Suprapubic skin (tissue), 3 donors: ENCODE measurements around the gene CLCNKB.

Source experiments
- CTCF ChIP-seq, 2 donors: fragments of 200-600 bp in 1 of 2; fragments of 450-650 bp in 1 of 2; sonication (generic) in 1 of 2; IDR thresholded peaks; one replicate each; pipeline ENCODE4 v1.5.1; 2016 to 2019; ENCODE audit warnings: antibody characterized with exemption in 2 of 2, mild to moderate bottlenecking in 1 of 2, moderate library complexity in 1 of 2
- POLR2AphosphoS5 ChIP-seq, 3 donors: sonication (generic); formaldehyde crosslinking; IDR thresholded peaks; one replicate each; pipeline ENCODE4 v1.6.1; 2017; ENCODE audit warnings: antibody characterized with exemption in 3 of 3

- TF ChIP-seq POLR2AphosphoS5 (IDR thresholded peaks at IDR 0.05) (no peak), CTCF (IDR thresholded peaks at IDR 0.05) (no peak)
Observed at GRCh38 chr1:16029288-16029687, 14.3 kb upstream of the CLCNKB start.
